ENCODE results near the gene FRMD6. TPM values are rescaled to one million over a fixed set of nuclear protein-coding genes. Genes with fewer than 3 reads are reported as not detected.
"Not testable (repeated sequence)": the region's sequence is repeated elsewhere in the genome, so short reads cannot be mapped to it uniquely, and the experiment has no call there.

FRMD6 gene
- total RNA-seq, 1 donor from 2014 or later: 129 TPM

- no peak for DNase-seq (ENCODE audit: low spot score)
Measured at GRCh38 chr14:51628238-51628637, 23.5 kb upstream of the FRMD6 start.

GRCh38 chr14:51630987-51631386, 20.7 kb upstream of the FRMD6 start:
- peak; percentile 26 for DNase-seq (ENCODE audit: low spot score)

- not testable (repeated sequence) for DNase-seq (ENCODE audit: low spot score)
Measured at GRCh38 chr14:51633298-51633697, 18.4 kb upstream of the FRMD6 start.

GRCh38 chr14:51636109-51636508, 15.6 kb upstream of the FRMD6 start:
- no peak for DNase-seq (ENCODE audit: low spot score)

GRCh38 chr14:51638071-51638944, 13.4 kb upstream of the FRMD6 start:
- peak; percentile 30 for DNase-seq (ENCODE audit: low spot score)

- DNase-seq (ENCODE audit: low spot score): no peak
Measured at GRCh38 chr14:51639668-51640316, 11.9 kb upstream of the FRMD6 start.

GRCh38 chr14:51643140-51643539, 8.6 kb upstream of the FRMD6 start:
- no peak for DNase-seq (ENCODE audit: low spot score)

- DNase-seq (ENCODE audit: low spot score): no peak
Measured at GRCh38 chr14:51644217-51644933, 7.3 kb upstream of the FRMD6 start.

GRCh38 chr14:51648296-51648695, 3.4 kb upstream of the FRMD6 start:
- no peak for DNase-seq (ENCODE audit: low spot score)

- no peak for DNase-seq (ENCODE audit: low spot score)
Measured at GRCh38 chr14:51650716-51651387, 858 bp upstream of the FRMD6 start.

GRCh38 chr14:51652168-51653078, 713 bp downstream of the FRMD6 start:
- DNase-seq (ENCODE audit: low spot score): no peak

- peak; percentile 83 for DNase-seq (ENCODE audit: low spot score)
Measured at GRCh38 chr14:51653079-51653774, 1.5 kb downstream of the FRMD6 start.

GRCh38 chr14:51653775-51654532, 2.2 kb downstream of the FRMD6 start:
- no peak for DNase-seq (ENCODE audit: low spot score)

GRCh38 chr14:51654533-51654845, 2.8 kb downstream of the FRMD6 start:
- no peak for DNase-seq (ENCODE audit: low spot score)

- DNase-seq (ENCODE audit: low spot score): no peak
Measured at GRCh38 chr14:51657762-51658161, 6.1 kb downstream of the FRMD6 start.

GRCh38 chr14:51658441-51659173, 6.9 kb downstream of the FRMD6 start:
- no peak for DNase-seq (ENCODE audit: low spot score)

- no peak for DNase-seq (ENCODE audit: low spot score)
Measured at GRCh38 chr14:51660741-51661140, 9.0 kb downstream of the FRMD6 start.

GRCh38 chr14:51661504-51661903, 9.8 kb downstream of the FRMD6 start:
- no peak for DNase-seq (ENCODE audit: low spot score)
